Dendritic cell treated with granulocyte-macrophage colony-stimulating factor and Interleukin-4, amounts not matched to agents 40 ng/mL and 50 ng/mL, for 4 days (primary cell): Measurements from ENCODE around the gene GPX6.
"Not testable (repeated sequence)": the region's sequence is repeated elsewhere in the genome, so short reads cannot be mapped to it uniquely, and the experiment has no call there.

Source experiments
- H3K27ac Mint-ChIP-seq: one replicate; pipeline ENCODE4 v1.8.0; 2022; ENCODE audit warnings: mild to moderate bottlenecking, mixed read lengths
- H3K27me3 Mint-ChIP-seq: one replicate; pipeline ENCODE4 v1.8.0; 2022; ENCODE audit warnings: mild to moderate bottlenecking, mixed read lengths
- H3K36me3 Mint-ChIP-seq: one replicate; pipeline ENCODE4 v1.8.0; 2022; ENCODE audit warnings: low read depth, mixed read lengths
- H3K4me1 Mint-ChIP-seq: one replicate; pipeline ENCODE4 v1.8.0; 2022; ENCODE audit warnings: low read depth, mixed read lengths
- H3K4me3 Mint-ChIP-seq: one replicate; pipeline ENCODE4 v1.8.0; 2022; ENCODE audit warnings: mild to moderate bottlenecking, moderate library complexity, mixed read lengths
- H3K9me3 Mint-ChIP-seq: one replicate; pipeline ENCODE4 v1.8.0; 2022; ENCODE audit warnings: mixed read lengths
- intact Hi-C: fragments of 100-400 bp; cut with micrococcal nuclease; formaldehyde crosslinking; loops from one replicate; pipeline ENCODE4 v1.15.0; 2022

GPX6 gene

GRCh38 chr6:28505733-28506132, 9.9 kb downstream of the GPX6 start:
- Mint-ChIP-seq H3K4me3 (no peak overlapping the region), H3K27ac (no peak overlapping the region), H3K9me3 (no peaks in the 10 kb centered on the region), H3K4me1 (no peaks in the 10 kb centered on the region), H3K36me3 (no peaks in the 10 kb centered on the region), H3K27me3 (peaks cover 5% of the 10 kb centered on the region)
- intact Hi-C loops = no loop called here

- H3K27me3 Mint-ChIP-seq, H3K9me3 Mint-ChIP-seq, H3K27ac Mint-ChIP-seq, H3K4me3 Mint-ChIP-seq, intact Hi-C loops, H3K36me3 Mint-ChIP-seq, H3K4me1 Mint-ChIP-seq: not testable (repeated sequence)
Measured at GRCh38 chr6:28502709-28503305, 12.8 kb downstream of the GPX6 start.

GRCh38 chr6:28502136-28502535, 13.5 kb downstream of the GPX6 start:
- H3K4me1 Mint-ChIP-seq, intact Hi-C loops, H3K27me3 Mint-ChIP-seq, H3K4me3 Mint-ChIP-seq, H3K36me3 Mint-ChIP-seq, H3K9me3 Mint-ChIP-seq, H3K27ac Mint-ChIP-seq: not testable (repeated sequence)

GRCh38 chr6:28501259-28501658, 14.3 kb downstream of the GPX6 start:
- no peak overlapping the region for H3K27ac Mint-ChIP-seq
- H3K9me3 Mint-ChIP-seq = no peaks in the 10 kb centered on the region
- no peaks in the 10 kb centered on the region for H3K4me1 Mint-ChIP-seq
- intact Hi-C loops = no loop called here
- H3K27me3 Mint-ChIP-seq = peaks cover 2% of the 10 kb centered on the region
- H3K4me3 Mint-ChIP-seq = no peak overlapping the region
- no peaks in the 10 kb centered on the region for H3K36me3 Mint-ChIP-seq

GRCh38 chr6:28497893-28498292, 17.7 kb downstream of the GPX6 start:
- Mint-ChIP-seq H3K27ac (no peak overlapping the region), H3K4me1 (no peaks in the 10 kb centered on the region), H3K27me3 (peaks cover 7% of the 10 kb centered on the region), H3K4me3 (no peak overlapping the region), H3K9me3 (no peaks in the 10 kb centered on the region), H3K36me3 (no peaks in the 10 kb centered on the region)
- intact Hi-C loops = no loop called here

- no peaks in the 10 kb centered on the region for H3K9me3 Mint-ChIP-seq
- intact Hi-C loops = no loop called here
- H3K4me1 Mint-ChIP-seq = no peaks in the 10 kb centered on the region
- H3K36me3 Mint-ChIP-seq = no peaks in the 10 kb centered on the region
- H3K27ac Mint-ChIP-seq = no peak overlapping the region
- H3K4me3 Mint-ChIP-seq = no peak overlapping the region
- H3K27me3 Mint-ChIP-seq = peaks cover 12% of the 10 kb centered on the region
Measured at GRCh38 chr6:28497306-28497705, 18.3 kb downstream of the GPX6 start.

- Mint-ChIP-seq H3K4me3 (no peak overlapping the region), H3K27ac (no peak overlapping the region), H3K9me3 (no peaks in the 10 kb centered on the region), H3K36me3 (no peaks in the 10 kb centered on the region), H3K4me1 (no peaks in the 10 kb centered on the region), H3K27me3 (peaks cover 22% of the 10 kb centered on the region)
- intact Hi-C loops = no loop called here
Measured at GRCh38 chr6:28496099-28496779, 19.4 kb downstream of the GPX6 start.

- H3K4me1 Mint-ChIP-seq = peaks cover 10% of the 10 kb centered on the region
- peaks cover 60% of the 10 kb centered on the region for H3K27me3 Mint-ChIP-seq
- no peaks in the 10 kb centered on the region for H3K36me3 Mint-ChIP-seq
- intact Hi-C loops = no loop called here
- H3K9me3 Mint-ChIP-seq = no peaks in the 10 kb centered on the region
- H3K27ac Mint-ChIP-seq = no peak overlapping the region
- H3K4me3 Mint-ChIP-seq = no peak overlapping the region
Measured at GRCh38 chr6:28491984-28492317, 23.6 kb downstream of the GPX6 start.

- peaks cover 5% of the 10 kb centered on the region for H3K9me3 Mint-ChIP-seq
- no peaks in the 10 kb centered on the region for H3K36me3 Mint-ChIP-seq
- intact Hi-C loops = no loop called here
- no peak overlapping the region for H3K27ac Mint-ChIP-seq
- peaks cover 65% of the 10 kb centered on the region for H3K27me3 Mint-ChIP-seq
- no peak overlapping the region for H3K4me3 Mint-ChIP-seq
- H3K4me1 Mint-ChIP-seq = peaks cover 10% of the 10 kb centered on the region
Measured at GRCh38 chr6:28490205-28490890, 25.2 kb downstream of the GPX6 start.

- peaks cover 10% of the 10 kb centered on the region for H3K4me1 Mint-ChIP-seq
- intact Hi-C loops = no loop called here
- no peak overlapping the region for H3K27ac Mint-ChIP-seq
- peaks cover 64% of the 10 kb centered on the region for H3K27me3 Mint-ChIP-seq
- peaks cover 9% of the 10 kb centered on the region for H3K9me3 Mint-ChIP-seq
- peak overlapping the region; percentile 4 for H3K4me3 Mint-ChIP-seq
- no peaks in the 10 kb centered on the region for H3K36me3 Mint-ChIP-seq
Measured at GRCh38 chr6:28489366-28490204, 26.0 kb downstream of the GPX6 start.

- Mint-ChIP-seq H3K27ac (no peak overlapping the region), H3K27me3 (peaks cover 64% of the 10 kb centered on the region), H3K4me3 (no peak overlapping the region), H3K4me1 (peaks cover 10% of the 10 kb centered on the region), H3K9me3 (peaks cover 9% of the 10 kb centered on the region), H3K36me3 (no peaks in the 10 kb centered on the region)
- intact Hi-C loops = no loop called here
Measured at GRCh38 chr6:28488916-28489365, 26.7 kb downstream of the GPX6 start.

- Mint-ChIP-seq H3K9me3 (peaks cover 9% of the 10 kb centered on the region), H3K27ac (no peak overlapping the region), H3K4me1 (peaks cover 10% of the 10 kb centered on the region), H3K4me3 (no peak overlapping the region), H3K36me3 (no peaks in the 10 kb centered on the region), H3K27me3 (peaks cover 54% of the 10 kb centered on the region)
- intact Hi-C loops = no loop called here
Measured at GRCh38 chr6:28486988-28487742, 28.4 kb downstream of the GPX6 start.

- Mint-ChIP-seq H3K4me1 (peaks cover 10% of the 10 kb centered on the region), H3K9me3 (peaks cover 9% of the 10 kb centered on the region), H3K4me3 (no peak overlapping the region), H3K27ac (no peak overlapping the region), H3K36me3 (no peaks in the 10 kb centered on the region), H3K27me3 (peaks cover 52% of the 10 kb centered on the region)
- intact Hi-C loops = no loop called here
Measured at GRCh38 chr6:28486533-28486932, 29.1 kb downstream of the GPX6 start.
